HepG2 (cell line): Measurements from ENCODE around the gene COL9A3. TPM values are rescaled to one million over a fixed set of nuclear protein-coding genes. Genes with fewer than 3 reads are reported as not detected.

ENCODE experiments used
- KAT8 ChIP-seq: IDR thresholded peaks from 2 replicates; pipeline ENCODE4 v1.6.1; 2016; ENCODE audit warnings: missing genetic modification reagents, missing compliant biosample characterization
- MBD4 ChIP-seq: IDR thresholded peaks from 2 replicates; pipeline ENCODE4 v1.6.1; 2012; ENCODE audit warnings: low read length, inconsistent platforms, borderline replicate concordance
- MIXL1 ChIP-seq: IDR thresholded peaks from 2 replicates; pipeline ENCODE4 v1.6.1; 2016
- REL ChIP-seq: sonication (generic); formaldehyde crosslinking; conservative IDR thresholded peaks from 2 replicates; pipeline ENCODE4 v1.8.0; 2022; ENCODE audit warnings: mild to moderate bottlenecking, missing genetic modification reagents, moderate library complexity
- SATB2 ChIP-seq: sonication (generic); formaldehyde crosslinking; IDR thresholded peaks from 2 replicates; pipeline ENCODE4 v1.5.0; 2020; ENCODE audit warnings: missing genetic modification reagents
- ZFAT ChIP-seq: sonication (generic); formaldehyde crosslinking; conservative IDR thresholded peaks from 2 replicates; pipeline ENCODE4 v1.8.1; 2023; ENCODE audit warnings: missing genetic modification reagents, inconsistent platforms
- ZNF121 ChIP-seq: sonication (generic); formaldehyde crosslinking; IDR thresholded peaks from 2 replicates; pipeline ENCODE4 v1.5.0; 2020; ENCODE audit warnings: mild to moderate bottlenecking, missing genetic modification reagents
- ZNF143 ChIP-seq: sonication (generic); formaldehyde crosslinking; IDR thresholded peaks from 2 replicates; pipeline ENCODE4 v1.4.0; 2020; ENCODE audit warnings: missing genetic modification reagents
- ZNF354B ChIP-seq: sonication (generic); formaldehyde crosslinking; IDR thresholded peaks from 2 replicates; pipeline ENCODE4 v1.8.0; 2022; ENCODE audit warnings: mild to moderate bottlenecking, missing genetic modification reagents
- ZNF382 ChIP-seq: sonication (generic); formaldehyde crosslinking; IDR thresholded peaks from 2 replicates; pipeline ENCODE4 v1.5.0; 2020; ENCODE audit warnings: missing genetic modification reagents, mild to moderate bottlenecking, borderline replicate concordance
- ZNF75D ChIP-seq: sonication (generic); formaldehyde crosslinking; IDR thresholded peaks from 2 replicates; pipeline ENCODE4 v1.8.1; 2023; ENCODE audit warnings: missing genetic modification reagents, mild to moderate bottlenecking, borderline replicate concordance
- polyA plus RNA-seq, 8 experiments: library from polyadenylated mRNA; depleted of rRNA in 3 of 8; stranded (reverse) in 7 of 8; unstranded in 1 of 8; fragments of >200 nt; fragmentation: Illumina TruSeq in 4 of 8; extraction: Trizol in 4 of 8; gene quantifications; 2 replicates each; pipeline versions ENCODE4 v1.2.1 to v1.2.3, GENCODE V29; 2011 to 2016; ENCODE audit warnings: low read depth in 4 of 8, missing spikeins in 1 of 8, mixed read lengths in 1 of 8; ENCODE audit not compliant: insufficient read depth in 1 of 8
- total RNA-seq, 5 experiments: library from RNA; depleted of rRNA; stranded (reverse); fragments of >200 nt; fragmentation: Illumina TruSeq; extraction: Trizol; gene quantifications; 2 replicates each; pipeline ENCODE4 v1.2.3, GENCODE V29; 2016; ENCODE audit warnings: low read depth in 1 of 5
- TF ChIP-seq, protein P1 (sequence below): IDR thresholded peaks from 2 replicates; pipeline ENCODE4 v1.6.1; 2016; ENCODE audit warnings: missing compliant biosample characterization, missing genetic modification reagents, borderline replicate concordance
- TF ChIP-seq, protein P2 (sequence below): sonication (generic); formaldehyde crosslinking; IDR thresholded peaks from 2 replicates; pipeline ENCODE4 v1.5.1; 2020; ENCODE audit warnings: mild to moderate bottlenecking, missing genetic modification reagents, borderline replicate concordance
- TF ChIP-seq, protein P3 (sequence below): sonication (generic); formaldehyde crosslinking; IDR thresholded peaks from 2 replicates; pipeline ENCODE4 v1.8.0; 2022; ENCODE audit warnings: mild to moderate bottlenecking, missing genetic modification reagents
- TF ChIP-seq, protein P4 (sequence below): sonication (generic); formaldehyde crosslinking; IDR thresholded peaks from 2 replicates; pipeline ENCODE4 v1.5.0; 2020; ENCODE audit warnings: mild to moderate bottlenecking, missing genetic modification reagents, borderline replicate concordance
- TF ChIP-seq, protein P5 (sequence below): sonication (generic); formaldehyde crosslinking; IDR thresholded peaks from 2 replicates; pipeline ENCODE4 v1.4.0; 2020; ENCODE audit warnings: missing genetic modification reagents, borderline replicate concordance

COL9A3 gene
- total and polyA plus RNA-seq, 2 of the 13 experiments (the other 11 are each of a cell fraction or from before 2014, with no cell fraction given): 155 to 204 TPM

DNA sequence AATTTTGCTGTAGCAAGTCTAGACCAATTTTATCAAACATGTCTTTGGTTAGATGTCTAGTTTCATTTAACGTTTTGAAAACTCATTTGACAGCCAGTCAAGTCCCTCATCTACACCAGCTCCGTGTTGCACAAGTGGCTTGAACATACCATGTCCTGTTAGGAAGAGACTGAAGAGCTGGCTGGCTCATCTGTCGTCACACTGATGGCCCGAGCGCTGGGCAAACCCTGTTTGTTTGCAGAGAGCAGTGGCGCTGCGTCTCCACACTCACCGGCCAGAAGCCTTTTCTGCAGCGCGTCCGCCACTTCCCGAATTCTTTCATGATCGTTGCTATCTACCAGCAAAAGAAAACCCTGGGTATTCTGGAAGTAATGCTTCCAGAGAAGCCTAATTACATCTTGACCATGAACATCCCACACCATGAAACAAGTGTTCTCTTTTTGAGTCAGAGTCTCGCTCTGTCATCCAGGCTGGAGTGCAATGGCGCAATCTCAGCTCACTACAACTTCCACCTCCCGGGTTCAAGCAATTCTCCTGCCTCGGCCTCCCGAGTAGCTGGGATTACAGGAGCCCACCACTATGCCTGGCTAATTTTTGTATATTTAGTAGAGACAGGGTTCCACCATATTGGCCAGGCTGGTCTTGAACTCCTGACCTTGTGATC is 55.5 kb downstream of the COL9A3 start (continued):
- TF ChIP-seq, protein P1, sequence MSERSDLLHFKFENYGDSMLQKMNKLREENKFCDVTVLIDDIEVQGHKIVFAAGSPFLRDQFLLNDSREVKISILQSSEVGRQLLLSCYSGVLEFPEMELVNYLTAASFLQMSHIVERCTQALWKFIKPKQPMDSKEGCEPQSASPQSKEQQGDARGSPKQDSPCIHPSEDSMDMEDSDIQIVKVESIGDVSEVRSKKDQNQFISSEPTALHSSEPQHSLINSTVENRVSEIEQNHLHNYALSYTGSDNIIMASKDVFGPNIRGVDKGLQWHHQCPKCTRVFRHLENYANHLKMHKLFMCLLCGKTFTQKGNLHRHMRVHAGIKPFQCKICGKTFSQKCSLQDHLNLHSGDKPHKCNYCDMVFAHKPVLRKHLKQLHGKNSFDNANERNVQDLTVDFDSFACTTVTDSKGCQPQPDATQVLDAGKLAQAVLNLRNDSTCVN: peak; percentile 44; the same call in 1 of the 2 replicates
- TF ChIP-seq ZNF143 (CRISPR knock-in tag) (no peak), SATB2 (CRISPR knock-in tag) (no peak), ZNF354B (CRISPR knock-in tag) (no peak), REL (no peak), ZFAT (CRISPR knock-in tag) (no peak), MBD4 (no peak), ZNF75D (CRISPR knock-in tag) (no peak), ZNF382 (CRISPR knock-in tag) (no peak), MIXL1 (no peak), ZNF121 (no peak), KAT8 (CRISPR knock-in tag) (peak; percentile 20; the same call in 1 of the 2 replicates)
- TF ChIP-seq, protein P2, sequence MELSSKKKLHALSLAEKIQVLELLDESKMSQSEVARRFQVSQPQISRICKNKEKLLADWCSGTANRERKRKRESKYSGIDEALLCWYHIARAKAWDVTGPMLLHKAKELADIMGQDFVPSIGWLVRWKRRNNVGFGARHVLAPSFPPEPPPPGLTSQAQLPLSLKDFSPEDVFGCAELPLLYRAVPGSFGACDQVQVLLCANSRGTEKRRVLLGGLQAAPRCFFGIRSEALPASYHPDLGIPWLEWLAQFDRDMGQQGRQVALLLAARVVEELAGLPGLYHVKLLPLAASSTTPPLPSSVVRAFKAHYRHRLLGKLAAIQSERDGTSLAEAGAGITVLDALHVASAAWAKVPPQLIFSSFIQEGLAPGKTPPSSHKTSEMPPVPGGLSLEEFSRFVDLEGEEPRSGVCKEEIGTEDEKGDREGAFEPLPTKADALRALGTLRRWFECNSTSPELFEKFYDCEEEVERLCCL (CRISPR knock-in tag): no peak
- TF ChIP-seq, protein P3, sequence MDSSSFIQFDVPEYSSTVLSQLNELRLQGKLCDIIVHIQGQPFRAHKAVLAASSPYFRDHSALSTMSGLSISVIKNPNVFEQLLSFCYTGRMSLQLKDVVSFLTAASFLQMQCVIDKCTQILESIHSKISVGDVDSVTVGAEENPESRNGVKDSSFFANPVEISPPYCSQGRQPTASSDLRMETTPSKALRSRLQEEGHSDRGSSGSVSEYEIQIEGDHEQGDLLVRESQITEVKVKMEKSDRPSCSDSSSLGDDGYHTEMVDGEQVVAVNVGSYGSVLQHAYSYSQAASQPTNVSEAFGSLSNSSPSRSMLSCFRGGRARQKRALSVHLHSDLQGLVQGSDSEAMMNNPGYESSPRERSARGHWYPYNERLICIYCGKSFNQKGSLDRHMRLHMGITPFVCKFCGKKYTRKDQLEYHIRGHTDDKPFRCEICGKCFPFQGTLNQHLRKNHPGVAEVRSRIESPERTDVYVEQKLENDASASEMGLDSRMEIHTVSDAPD: no peak
- TF ChIP-seq, protein P4, sequence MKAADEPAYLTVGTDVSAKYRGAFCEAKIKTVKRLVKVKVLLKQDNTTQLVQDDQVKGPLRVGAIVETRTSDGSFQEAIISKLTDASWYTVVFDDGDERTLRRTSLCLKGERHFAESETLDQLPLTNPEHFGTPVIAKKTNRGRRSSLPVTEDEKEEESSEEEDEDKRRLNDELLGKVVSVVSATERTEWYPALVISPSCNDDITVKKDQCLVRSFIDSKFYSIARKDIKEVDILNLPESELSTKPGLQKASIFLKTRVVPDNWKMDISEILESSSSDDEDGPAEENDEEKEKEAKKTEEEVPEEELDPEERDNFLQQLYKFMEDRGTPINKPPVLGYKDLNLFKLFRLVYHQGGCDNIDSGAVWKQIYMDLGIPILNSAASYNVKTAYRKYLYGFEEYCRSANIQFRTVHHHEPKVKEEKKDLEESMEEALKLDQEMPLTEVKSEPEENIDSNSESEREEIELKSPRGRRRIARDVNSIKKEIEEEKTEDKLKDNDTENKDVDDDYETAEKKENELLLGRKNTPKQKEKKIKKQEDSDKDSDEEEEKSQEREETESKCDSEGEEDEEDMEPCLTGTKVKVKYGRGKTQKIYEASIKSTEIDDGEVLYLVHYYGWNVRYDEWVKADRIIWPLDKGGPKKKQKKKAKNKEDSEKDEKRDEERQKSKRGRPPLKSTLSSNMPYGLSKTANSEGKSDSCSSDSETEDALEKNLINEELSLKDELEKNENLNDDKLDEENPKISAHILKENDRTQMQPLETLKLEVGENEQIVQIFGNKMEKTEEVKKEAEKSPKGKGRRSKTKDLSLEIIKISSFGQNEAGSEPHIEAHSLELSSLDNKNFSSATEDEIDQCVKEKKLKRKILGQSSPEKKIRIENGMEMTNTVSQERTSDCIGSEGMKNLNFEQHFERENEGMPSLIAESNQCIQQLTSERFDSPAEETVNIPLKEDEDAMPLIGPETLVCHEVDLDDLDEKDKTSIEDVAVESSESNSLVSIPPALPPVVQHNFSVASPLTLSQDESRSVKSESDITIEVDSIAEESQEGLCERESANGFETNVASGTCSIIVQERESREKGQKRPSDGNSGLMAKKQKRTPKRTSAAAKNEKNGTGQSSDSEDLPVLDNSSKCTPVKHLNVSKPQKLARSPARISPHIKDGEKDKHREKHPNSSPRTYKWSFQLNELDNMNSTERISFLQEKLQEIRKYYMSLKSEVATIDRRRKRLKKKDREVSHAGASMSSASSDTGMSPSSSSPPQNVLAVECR (CRISPR knock-in tag): peak; percentile 61; the same call in 1 of the 2 replicates
- TF ChIP-seq, protein P5, sequence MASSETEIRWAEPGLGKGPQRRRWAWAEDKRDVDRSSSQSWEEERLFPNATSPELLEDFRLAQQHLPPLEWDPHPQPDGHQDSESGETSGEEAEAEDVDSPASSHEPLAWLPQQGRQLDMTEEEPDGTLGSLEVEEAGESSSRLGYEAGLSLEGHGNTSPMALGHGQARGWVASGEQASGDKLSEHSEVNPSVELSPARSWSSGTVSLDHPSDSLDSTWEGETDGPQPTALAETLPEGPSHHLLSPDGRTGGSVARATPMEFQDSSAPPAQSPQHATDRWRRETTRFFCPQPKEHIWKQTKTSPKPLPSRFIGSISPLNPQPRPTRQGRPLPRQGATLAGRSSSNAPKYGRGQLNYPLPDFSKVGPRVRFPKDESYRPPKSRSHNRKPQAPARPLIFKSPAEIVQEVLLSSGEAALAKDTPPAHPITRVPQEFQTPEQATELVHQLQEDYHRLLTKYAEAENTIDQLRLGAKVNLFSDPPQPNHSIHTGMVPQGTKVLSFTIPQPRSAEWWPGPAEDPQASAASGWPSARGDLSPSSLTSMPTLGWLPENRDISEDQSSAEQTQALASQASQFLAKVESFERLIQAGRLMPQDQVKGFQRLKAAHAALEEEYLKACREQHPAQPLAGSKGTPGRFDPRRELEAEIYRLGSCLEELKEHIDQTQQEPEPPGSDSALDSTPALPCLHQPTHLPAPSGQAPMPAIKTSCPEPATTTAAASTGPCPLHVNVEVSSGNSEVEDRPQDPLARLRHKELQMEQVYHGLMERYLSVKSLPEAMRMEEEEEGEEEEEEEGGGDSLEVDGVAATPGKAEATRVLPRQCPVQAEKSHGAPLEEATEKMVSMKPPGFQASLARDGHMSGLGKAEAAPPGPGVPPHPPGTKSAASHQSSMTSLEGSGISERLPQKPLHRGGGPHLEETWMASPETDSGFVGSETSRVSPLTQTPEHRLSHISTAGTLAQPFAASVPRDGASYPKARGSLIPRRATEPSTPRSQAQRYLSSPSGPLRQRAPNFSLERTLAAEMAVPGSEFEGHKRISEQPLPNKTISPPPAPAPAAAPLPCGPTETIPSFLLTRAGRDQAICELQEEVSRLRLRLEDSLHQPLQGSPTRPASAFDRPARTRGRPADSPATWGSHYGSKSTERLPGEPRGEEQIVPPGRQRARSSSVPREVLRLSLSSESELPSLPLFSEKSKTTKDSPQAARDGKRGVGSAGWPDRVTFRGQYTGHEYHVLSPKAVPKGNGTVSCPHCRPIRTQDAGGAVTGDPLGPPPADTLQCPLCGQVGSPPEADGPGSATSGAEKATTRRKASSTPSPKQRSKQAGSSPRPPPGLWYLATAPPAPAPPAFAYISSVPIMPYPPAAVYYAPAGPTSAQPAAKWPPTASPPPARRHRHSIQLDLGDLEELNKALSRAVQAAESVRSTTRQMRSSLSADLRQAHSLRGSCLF: no peak
